Left lung (tissue), 10 donors: ENCODE results near the gene MED27. TPM values are rescaled to one million over a fixed set of nuclear protein-coding genes. Genes with fewer than 3 reads are reported as not detected.

Experiments
- ATAC-seq: fragments of 200-7000 bp; cut with Tn5 transposase; one replicate; pipeline ENCODE4 v1.9.1; 2020; ENCODE audit warnings: moderate library complexity
- DNase-seq, 4 donors: peaks; one replicate each; pipeline ENCODE4 v3.0.0-alpha.2; 2013 to 2020
- H3K27ac ChIP-seq, 2 donors: fragments of 200-600 bp; sonication (generic) in 1 of 2; one replicate each; pipeline versions ENCODE4 v1.5.0 to v1.8.0; 2020 to 2021
- H3K27me3 ChIP-seq, 2 donors: fragments of 200-600 bp; sonication (generic) in 1 of 2; one replicate each; pipeline versions ENCODE4 v1.5.0 to v1.8.0; 2020 to 2021
- H3K36me3 ChIP-seq, 2 donors: fragments of 200-600 bp; sonication (generic) in 1 of 2; one replicate each; pipeline versions ENCODE4 v1.5.0 to v1.8.0; 2020 to 2021
- H3K4me1 ChIP-seq, 2 donors: fragments of 200-600 bp; one replicate each; pipeline ENCODE4 v1.8.0; 2021
- H3K4me3 ChIP-seq, 2 donors: fragments of 200-600 bp; sonication (generic) in 1 of 2; one replicate each; pipeline versions ENCODE4 v1.5.0 to v1.8.0; 2020 to 2021; ENCODE audit warnings: mild to moderate bottlenecking in 1 of 2
- H3K9me3 ChIP-seq, 2 donors: fragments of 200-600 bp; sonication (generic) in 1 of 2; one replicate each; pipeline versions ENCODE4 v1.5.0 to v1.8.0; 2020 to 2021
- CTCF ChIP-seq, 2 donors: fragments of 200-600 bp; sonication (generic) in 1 of 2; IDR thresholded peaks; one replicate each; pipeline versions ENCODE4 v1.5.0 to v1.8.0; 2021; ENCODE audit warnings: antibody characterized with exemption in 2 of 2
- intact Hi-C, 2 donors: fragments of 100-400 bp; cut with DNase I; formaldehyde crosslinking; loops; one replicate each; pipeline versions ENCODE4 v1.11.2 to v1.14.2; 2022
- polyA plus RNA-seq, 6 donors: library from polyadenylated mRNA; unstranded; fragments of 120-200 nt; gene quantifications; one replicate each; pipeline ENCODE4 v1.2.1, GENCODE V29; 2013; ENCODE audit not compliant: insufficient read length in 6 of 6
- total RNA-seq, 2 donors: library from RNA; stranded (reverse); fragmentation: NEBNext Ultra II Directional; extraction: Animal tissue kit (Norgen Biotek cat#: 25700); gene quantifications; one replicate each; pipeline ENCODE4 v1.2.1, GENCODE V29; 2021
- donor health status: DM: no; HTN: yes; CAD: no.
- donor health status: DM: no; HTN: no; CAD: no.

MED27 gene
- total and polyA plus RNA-seq, 8 donors, result 12.5 to 18.6 (median 16.7) TPM

GRCh38 chr9:131976157-131977108 is 103.2 kb downstream of the MED27 start:
- ATAC-seq, result no peak

GRCh38 chr9:131972889-131973288 is 106.8 kb downstream of the MED27 start:
- Histone ChIP-seq H3K4me3 (no peak overlapping the region), H3K4me1 (peaks cover 0 to 25% of the 10 kb centered on the region in 2 donors), H3K36me3 (no peaks in the 10 kb centered on the region), H3K27ac (no peak overlapping the region), H3K27me3 (no peaks in the 10 kb centered on the region), H3K9me3 (no peaks in the 10 kb centered on the region)
- no peak for ATAC-seq
- DNase-seq, result no peak
- TF ChIP-seq CTCF (IDR thresholded peaks at IDR 0.05), result no peak
- intact Hi-C loops, result no loop called here

More at GRCh38 chr9:131976157-131977108, 103.2 kb downstream of the MED27 start:
- intact Hi-C loops, result no loop called here
- Histone ChIP-seq H3K27ac (peak overlapping the region in 1 of 2 donors; percentile 74), H3K9me3 (no peaks in the 10 kb centered on the region), H3K36me3 (no peaks in the 10 kb centered on the region), H3K27me3 (no peaks in the 10 kb centered on the region), H3K4me1 (peaks cover 0 to 25% of the 10 kb centered on the region in 2 donors), H3K4me3 (no peak overlapping the region)
- no peak for TF ChIP-seq CTCF (IDR thresholded peaks at IDR 0.05)
- peak in 1 of 4 donors; percentile 39 for DNase-seq

GRCh38 chr9:131971482-131972074 is 108.1 kb downstream of the MED27 start:
- H3K4me1 ChIP-seq, result peaks cover 0 to 13% of the 10 kb centered on the region in 2 donors
- ATAC-seq, result no peak
- intact Hi-C loops, result no loop called here
- no peak for TF ChIP-seq CTCF (IDR thresholded peaks at IDR 0.05)
- no peaks in the 10 kb centered on the region for H3K27me3 ChIP-seq
- DNase-seq, result no peak
- no peak overlapping the region for H3K27ac ChIP-seq
- H3K36me3 ChIP-seq, result no peaks in the 10 kb centered on the region
- H3K4me3 ChIP-seq, result no peak overlapping the region
- H3K9me3 ChIP-seq, result no peaks in the 10 kb centered on the region

DNA sequence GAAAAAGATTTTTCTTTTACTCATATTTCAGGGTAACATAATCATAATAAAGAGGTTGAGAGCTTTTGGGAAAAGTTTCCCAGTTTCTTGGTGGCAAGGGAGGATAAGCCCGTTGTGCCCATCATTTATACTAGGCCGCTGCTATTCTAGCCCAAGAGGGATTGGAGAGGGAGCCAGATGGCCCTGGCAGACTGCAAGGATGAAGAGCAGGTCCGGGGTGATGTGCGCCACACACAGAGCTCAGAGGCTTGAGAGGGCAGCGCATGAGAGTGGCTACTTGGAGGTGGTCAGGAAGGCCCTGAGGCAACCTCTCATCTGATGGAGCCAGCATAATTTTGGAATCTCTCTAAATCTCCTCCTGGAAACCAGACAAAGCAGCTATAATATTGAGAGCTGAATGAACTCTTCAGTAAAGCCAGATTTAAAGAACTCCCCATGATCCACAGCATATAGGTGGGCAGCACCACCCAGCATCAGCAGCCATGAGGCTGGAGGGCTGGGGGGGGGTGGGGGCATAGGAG is 110.1 kb downstream of the MED27 start:
- Histone ChIP-seq H3K27me3 (no peaks in the 10 kb centered on the region), H3K4me3 (no peak overlapping the region), H3K27ac (no peak overlapping the region), H3K4me1 (no peaks in the 10 kb centered on the region), H3K36me3 (no peaks in the 10 kb centered on the region), H3K9me3 (no peaks in the 10 kb centered on the region)
- intact Hi-C loops, result no loop called here
- DNase-seq (no peak), ATAC-seq (no peak)
- no peak for TF ChIP-seq CTCF (IDR thresholded peaks at IDR 0.05)

- H3K27me3 ChIP-seq, result no peaks in the 10 kb centered on the region
- intact Hi-C loops, result no loop called here
- H3K27ac ChIP-seq, result no peak overlapping the region
- H3K4me1 ChIP-seq, result no peaks in the 10 kb centered on the region
- DNase-seq (no peak), ATAC-seq (no peak)
- no peaks in the 10 kb centered on the region for H3K9me3 ChIP-seq
- TF ChIP-seq CTCF (IDR thresholded peaks at IDR 0.05), result no peak
- H3K4me3 ChIP-seq, result no peak overlapping the region
- no peaks in the 10 kb centered on the region for H3K36me3 ChIP-seq
These were observed 111.0 kb downstream of the MED27 start for GRCh38 chr9:131968632-131969031.
